ENCODE results near the gene ZNF768.

Gene ZNF768

DNA sequence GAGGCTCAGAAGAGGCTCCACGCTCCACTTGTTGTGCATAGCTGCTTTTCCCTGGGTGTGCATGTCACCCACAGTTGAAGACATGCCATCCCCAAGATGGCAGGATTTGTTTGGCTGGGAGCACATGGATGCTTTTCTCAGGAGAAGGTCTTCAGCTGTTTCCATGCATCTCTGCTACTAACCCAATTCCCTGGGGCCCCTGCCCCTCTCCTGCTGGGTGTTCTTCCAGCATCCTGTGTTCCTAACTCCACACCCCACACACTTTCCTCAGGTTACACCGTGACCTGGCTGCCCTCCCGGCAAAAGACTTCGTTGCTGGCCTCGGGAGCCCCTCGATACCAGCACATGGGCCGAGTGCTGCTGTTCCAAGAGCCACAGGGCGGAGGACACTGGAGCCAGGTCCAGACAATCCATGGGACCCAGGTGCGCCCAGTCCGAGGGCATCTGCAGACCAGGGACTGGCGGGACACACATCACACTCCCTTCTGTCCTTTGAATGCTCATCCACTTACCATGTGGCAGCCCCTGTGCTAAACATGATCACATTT is 32.4 kb downstream of the ZNF768 start:
- no peak for DNase-seq
- Histone ChIP-seq H3K27me3 (replicated peaks) (no peaks in the 10 kb centered on the region), H3K4me3 (ENCODE audit: low read depth, low read length) (no peak overlapping the region), H3K27ac (no peak overlapping the region), H3K36me3 (replicated peaks) (no peaks in the 10 kb centered on the region)
- TF ChIP-seq, protein P1, sequence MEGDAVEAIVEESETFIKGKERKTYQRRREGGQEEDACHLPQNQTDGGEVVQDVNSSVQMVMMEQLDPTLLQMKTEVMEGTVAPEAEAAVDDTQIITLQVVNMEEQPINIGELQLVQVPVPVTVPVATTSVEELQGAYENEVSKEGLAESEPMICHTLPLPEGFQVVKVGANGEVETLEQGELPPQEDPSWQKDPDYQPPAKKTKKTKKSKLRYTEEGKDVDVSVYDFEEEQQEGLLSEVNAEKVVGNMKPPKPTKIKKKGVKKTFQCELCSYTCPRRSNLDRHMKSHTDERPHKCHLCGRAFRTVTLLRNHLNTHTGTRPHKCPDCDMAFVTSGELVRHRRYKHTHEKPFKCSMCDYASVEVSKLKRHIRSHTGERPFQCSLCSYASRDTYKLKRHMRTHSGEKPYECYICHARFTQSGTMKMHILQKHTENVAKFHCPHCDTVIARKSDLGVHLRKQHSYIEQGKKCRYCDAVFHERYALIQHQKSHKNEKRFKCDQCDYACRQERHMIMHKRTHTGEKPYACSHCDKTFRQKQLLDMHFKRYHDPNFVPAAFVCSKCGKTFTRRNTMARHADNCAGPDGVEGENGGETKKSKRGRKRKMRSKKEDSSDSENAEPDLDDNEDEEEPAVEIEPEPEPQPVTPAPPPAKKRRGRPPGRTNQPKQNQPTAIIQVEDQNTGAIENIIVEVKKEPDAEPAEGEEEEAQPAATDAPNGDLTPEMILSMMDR (IDR thresholded peaks at IDR 0.05; ENCODE audit: low read depth, low read length, missing control alignments), result no peak
- in situ Hi-C loops (cut with HindIII; ENCODE audit: low pct_ligation_motif_present, low sequenced_read_pairs), result no loop called here

DNA sequence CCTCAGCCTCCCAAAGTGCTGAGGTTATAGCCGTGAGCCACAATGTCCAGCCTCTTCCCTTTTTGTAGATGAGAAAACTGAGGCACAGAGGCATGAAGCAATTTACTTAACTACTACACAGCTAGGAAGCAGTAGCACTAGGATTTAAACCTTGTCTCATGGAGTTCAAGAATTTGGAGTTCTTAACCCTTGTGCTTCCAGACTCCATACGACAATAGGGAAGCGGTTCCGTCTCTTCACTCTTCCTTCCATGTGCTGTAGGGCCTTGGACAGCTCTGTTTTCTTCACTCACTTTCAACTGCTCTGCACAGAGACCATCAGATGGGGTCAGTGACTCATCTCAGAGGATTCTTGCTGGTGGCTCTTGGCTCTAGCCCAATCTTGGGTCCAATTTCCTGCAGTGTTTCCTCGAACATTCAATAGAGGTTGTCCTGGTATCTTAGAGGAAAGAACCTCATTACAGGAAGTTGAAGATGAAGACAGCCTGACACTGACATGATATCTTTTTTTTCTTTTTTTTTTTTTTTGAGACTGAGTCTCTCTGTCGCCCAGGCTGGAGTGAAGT is 34.5 kb downstream of the ZNF768 start:
- Histone ChIP-seq H3K27me3 (replicated peaks) (no peaks in the 10 kb centered on the region), H3K4me3 (ENCODE audit: low read depth, low read length) (no peak overlapping the region), H3K36me3 (replicated peaks) (no peaks in the 10 kb centered on the region), H3K27ac (no peak overlapping the region)
- in situ Hi-C loops (cut with HindIII; ENCODE audit: low pct_ligation_motif_present, low sequenced_read_pairs), result no loop called here
- DNase-seq, result peak; percentile 80
- TF ChIP-seq, protein P1 (IDR thresholded peaks at IDR 0.05; ENCODE audit: low read depth, low read length, missing control alignments), result no peak

DNA sequence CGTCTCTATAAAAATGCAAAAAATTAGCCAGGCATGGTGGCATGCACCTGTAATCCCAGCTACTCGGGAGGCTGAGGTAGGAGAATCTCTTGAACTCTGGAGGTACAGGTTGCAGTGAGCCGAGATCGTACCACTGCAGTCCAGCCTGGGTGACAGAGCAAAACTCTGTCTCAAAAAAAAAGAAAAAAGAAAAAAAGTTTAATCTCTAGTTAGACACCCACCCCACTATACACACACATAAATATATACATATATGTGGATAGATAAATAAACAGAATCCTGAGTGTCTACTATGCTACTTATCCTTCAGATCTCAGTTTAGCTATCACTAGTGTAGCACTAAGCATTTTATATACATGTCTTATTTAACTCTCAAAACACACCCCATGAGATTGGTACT is 35.1 kb downstream of the ZNF768 start:
- TF ChIP-seq, protein P1 (IDR thresholded peaks at IDR 0.05; ENCODE audit: low read depth, low read length, missing control alignments), result no peak
- DNase-seq, result no peak
- no peaks in the 10 kb centered on the region for H3K36me3 ChIP-seq (replicated peaks)
- in situ Hi-C loops (cut with HindIII; ENCODE audit: low pct_ligation_motif_present, low sequenced_read_pairs), result no loop called here
- no peaks in the 10 kb centered on the region for H3K27me3 ChIP-seq (replicated peaks)
- no peak overlapping the region for H3K4me3 ChIP-seq (ENCODE audit: low read depth, low read length)
- H3K27ac ChIP-seq, result no peak overlapping the region

DNA sequence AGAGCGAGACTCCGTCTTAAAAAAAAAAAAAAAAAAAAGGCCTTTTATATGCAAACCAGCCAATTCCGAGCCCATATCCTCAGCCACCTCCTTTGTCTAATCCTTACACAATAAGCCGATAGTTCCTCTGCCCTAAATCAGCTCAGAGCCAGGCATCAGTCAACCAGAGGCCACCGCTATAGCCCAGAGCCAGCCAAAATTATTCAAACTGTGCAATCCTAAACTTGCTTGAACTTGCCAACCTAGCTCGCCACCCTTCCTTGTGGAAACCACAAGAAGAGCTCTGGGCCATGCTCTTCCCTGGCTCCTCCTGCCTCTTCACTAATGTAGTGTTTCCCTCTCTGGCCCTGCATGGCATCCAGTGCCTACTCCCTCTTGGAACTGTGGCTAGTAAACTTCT is 36.2 kb downstream of the ZNF768 start:
- H3K27me3 ChIP-seq (replicated peaks), result no peaks in the 10 kb centered on the region
- in situ Hi-C loops (cut with HindIII; ENCODE audit: low pct_ligation_motif_present, low sequenced_read_pairs), result no loop called here
- H3K4me3 ChIP-seq (ENCODE audit: low read depth, low read length), result no peak overlapping the region
- H3K27ac ChIP-seq, result no peak overlapping the region
- TF ChIP-seq, protein P1 (IDR thresholded peaks at IDR 0.05; ENCODE audit: low read depth, low read length, missing control alignments), result no peak
- no peaks in the 10 kb centered on the region for H3K36me3 ChIP-seq (replicated peaks)
- DNase-seq, result no peak

DNA sequence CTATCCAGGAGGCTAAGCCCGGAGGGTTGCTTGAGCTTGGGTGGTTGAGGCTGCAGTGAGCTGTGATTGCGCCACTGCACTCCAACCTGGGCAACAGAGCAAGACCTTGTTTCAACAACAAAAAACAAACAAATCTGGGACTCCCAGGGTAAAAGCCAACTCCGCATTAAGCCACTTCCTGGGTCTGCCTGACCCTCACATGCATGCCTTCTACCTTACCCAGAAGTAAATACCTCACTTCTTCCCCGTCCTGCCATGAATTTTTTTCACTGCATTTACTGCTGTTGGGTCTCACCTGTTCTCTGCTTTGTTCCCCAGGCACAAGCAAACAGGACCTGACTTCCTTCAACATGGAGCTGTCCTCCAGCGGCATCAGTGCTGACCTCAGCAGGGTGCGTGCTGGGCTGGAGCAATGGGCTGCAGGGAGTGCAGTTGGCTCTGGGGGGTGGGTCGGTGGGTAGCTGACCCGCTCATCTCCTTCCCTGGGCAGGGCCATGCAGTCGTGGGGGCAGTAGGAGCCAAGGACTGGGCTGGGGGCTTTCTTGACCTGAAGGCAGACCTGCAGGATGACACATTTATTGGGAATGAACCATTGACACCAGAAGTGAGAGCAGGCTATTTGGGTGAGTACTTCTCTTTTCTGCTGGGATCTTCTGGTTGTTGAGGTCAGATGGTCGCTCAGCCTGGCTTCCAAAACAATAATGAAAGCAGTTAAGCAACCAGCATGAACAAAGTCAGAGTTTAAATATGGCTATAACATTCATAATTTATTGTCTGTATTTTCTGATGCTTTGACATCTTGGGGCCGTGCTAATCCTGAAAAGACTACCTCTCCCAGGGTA is 37.4 kb downstream of the ZNF768 start:
- H3K4me3 ChIP-seq (ENCODE audit: low read depth, low read length), result no peak overlapping the region
- in situ Hi-C loops (cut with HindIII; ENCODE audit: low pct_ligation_motif_present, low sequenced_read_pairs), result no loop called here
- no peak for DNase-seq
- H3K36me3 ChIP-seq (replicated peaks), result no peaks in the 10 kb centered on the region
- TF ChIP-seq, protein P1 (IDR thresholded peaks at IDR 0.05; ENCODE audit: low read depth, low read length, missing control alignments), result no peak
- H3K27ac ChIP-seq, result no peak overlapping the region
- H3K27me3 ChIP-seq (replicated peaks), result no peaks in the 10 kb centered on the region
